HG03575 (cell line): ENCODE measurements around the gene TMEM121.

Experiments
- ATAC-seq: cut with Tn5 transposase; IDR thresholded peaks from one replicate; pipeline ENCODE4 v1.9.1; 2021; ENCODE audit not compliant: unreplicated experiment, insufficient number of reproducible peaks, low FRiP score; ENCODE audit errors: extremely low read depth

The TMEM121 gene

DNA sequence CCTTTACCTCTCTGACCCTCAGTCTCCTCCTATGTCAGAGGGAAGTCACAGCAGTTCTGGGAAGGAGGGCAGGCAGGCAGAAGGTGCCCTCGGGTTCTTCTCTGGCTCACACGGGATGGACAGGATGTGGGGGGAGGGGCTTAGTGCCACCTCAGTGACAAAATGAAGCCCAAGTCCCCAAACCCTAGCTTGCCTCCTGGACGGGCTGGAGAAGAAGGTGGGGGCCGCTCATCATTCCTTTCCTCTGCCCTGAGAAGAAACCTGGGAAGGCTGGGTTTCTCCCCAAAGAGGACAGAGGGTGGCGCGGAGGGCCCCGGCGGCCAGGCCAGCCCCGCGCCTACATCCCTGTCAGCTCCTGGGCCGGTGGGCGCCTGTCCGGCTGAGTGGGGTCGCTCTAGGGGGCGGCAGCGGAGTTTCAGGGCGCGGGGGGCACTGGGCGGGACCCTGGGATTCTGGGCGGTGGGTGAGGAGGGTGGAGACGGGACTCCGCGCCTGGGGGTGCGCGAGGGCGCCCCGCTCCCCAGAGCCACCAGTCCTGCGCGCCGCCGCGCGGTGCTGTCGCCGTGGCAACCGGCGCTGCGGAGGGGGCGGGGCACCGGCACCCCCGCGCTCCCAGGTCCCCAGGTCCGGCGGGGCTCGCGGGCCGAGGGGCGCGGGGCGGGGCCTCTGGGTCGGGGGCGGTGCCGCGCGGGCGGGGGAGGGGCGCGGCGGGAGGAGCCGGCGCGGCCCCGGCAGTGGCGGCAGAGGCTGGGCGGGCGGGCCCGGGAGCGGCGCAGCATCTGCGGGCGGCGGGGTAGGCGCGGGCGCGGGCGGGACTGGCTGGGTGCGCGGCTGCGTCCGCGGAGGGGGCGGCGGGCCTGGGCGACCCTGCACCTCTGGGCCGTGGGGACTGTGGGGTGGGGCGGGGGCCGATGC lies at the start of gene TMEM121:
TSS of gene TMEM121 (plus strand) at position 723 of the 915 bp plus-strand sequence. CDS start 2,252 bp downstream, outside the sequence.
- ATAC-seq, result no peak

DNA sequence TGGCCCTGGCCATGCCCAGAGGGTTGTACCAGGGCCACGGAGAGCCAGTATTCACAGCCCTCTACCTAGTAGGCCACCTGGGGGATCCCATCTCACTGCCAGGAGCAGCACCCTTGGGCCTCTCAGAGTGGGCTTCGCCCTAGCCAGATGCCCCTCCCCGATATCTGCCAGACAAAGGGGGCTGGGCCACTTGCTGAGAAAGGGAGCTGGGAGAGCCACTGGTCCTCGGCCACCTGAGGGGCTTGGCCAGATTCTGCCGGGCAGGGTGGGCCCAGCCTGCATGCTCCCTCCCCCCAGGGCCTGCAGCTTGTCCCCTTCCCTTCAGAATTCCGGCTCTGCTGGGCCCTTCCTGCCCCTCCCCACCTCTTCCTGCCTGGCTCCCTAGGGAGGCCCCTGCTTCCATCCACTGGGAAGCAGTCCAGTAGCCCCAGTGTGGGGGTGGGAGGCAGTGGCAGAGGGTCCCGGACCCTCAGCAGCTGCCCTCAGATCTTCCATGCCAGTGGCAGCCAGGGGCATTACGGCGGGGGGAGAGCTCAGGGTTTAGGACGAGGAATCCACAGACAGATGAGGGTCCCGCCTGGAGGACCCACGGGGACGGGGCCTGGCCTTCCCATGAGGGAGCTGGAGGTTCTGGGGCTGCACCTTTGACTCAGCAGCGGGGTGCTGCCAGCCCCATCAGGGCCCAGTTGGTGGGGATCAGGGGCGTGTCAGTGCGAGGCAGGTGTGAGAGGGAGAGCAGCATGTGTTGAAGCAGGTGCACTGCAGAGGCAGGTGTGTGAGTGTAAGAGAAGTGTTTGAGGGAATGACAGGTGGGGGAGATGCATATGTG lies 49.3 kb upstream of the TMEM121 start:
- no peak for ATAC-seq

DNA sequence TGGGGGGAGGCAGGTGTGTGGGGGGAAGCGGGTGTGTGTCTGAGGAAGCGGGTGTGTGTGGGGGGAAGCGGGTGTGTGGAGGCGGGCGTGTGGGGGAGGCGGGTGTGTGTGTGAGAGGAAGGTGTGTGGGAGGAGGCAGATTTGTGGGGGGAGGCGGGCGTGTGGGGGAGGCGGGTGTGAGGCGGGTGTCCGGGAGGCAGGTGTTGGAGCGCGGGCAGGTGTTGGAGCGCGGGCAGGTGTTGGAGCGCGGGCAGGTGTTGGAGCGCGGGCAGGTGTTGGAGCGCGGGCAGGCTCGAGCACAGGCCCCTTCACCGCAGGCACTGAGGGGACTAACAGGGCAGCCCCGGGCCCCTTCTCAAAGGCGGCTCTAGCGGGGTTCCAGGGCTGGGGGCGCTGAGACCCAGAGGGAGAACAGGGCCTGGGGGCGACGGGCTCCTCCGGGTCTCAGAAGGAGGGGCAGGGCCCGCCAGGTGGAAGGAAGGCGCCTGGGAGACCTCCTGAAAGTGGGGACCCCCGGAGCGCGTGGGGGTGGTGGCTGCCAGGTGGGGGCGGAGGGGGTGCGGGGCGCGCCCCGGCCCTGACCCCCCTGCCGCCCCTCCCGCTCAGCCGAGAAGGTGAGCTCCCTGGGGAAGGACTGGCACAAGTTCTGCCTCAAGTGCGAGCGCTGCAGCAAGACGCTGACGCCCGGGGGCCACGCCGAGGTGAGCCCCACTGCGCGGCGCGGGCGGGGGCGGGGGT lies 48.6 kb upstream of the TMEM121 start:
- ATAC-seq, result no peak

DNA sequence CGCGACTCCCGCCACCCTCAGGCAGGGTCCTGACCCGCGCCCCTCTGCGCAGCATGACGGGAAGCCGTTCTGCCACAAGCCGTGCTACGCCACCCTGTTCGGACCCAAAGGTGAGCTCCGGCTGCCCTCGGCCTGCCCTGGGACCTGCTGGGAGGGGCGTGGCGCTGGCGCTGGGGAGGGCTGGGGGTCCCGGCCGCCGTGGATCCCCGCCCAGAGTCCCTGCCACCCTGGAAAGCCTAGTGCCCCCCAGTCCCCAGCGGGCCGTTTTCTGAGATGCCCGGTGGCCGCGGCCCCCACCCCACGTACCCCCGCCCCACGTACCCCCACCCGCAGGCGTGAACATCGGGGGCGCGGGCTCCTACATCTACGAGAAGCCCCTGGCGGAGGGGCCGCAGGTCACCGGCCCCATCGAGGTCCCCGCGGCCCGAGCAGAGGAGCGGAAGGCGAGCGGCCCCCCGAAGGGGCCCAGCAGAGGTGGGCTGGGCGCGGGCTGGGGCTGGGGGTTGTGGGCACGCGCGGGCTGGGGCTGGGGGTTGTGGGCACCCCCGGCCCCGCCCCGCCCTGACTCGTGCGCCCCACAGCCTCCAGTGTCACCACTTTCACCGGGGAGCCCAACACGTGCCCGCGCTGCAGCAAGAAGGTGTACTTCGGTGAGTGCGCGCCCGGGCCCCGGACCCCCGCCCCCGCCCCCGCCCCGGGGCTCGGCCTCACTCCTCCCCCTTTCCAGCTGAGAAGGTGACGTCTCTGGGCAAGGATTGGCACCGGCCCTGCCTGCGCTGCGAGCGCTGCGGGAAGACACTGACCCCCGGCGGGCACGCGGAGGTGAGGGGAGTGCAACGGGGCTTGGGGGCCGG lies 47.8 kb upstream of the TMEM121 start:
- ATAC-seq, result no peak

DNA sequence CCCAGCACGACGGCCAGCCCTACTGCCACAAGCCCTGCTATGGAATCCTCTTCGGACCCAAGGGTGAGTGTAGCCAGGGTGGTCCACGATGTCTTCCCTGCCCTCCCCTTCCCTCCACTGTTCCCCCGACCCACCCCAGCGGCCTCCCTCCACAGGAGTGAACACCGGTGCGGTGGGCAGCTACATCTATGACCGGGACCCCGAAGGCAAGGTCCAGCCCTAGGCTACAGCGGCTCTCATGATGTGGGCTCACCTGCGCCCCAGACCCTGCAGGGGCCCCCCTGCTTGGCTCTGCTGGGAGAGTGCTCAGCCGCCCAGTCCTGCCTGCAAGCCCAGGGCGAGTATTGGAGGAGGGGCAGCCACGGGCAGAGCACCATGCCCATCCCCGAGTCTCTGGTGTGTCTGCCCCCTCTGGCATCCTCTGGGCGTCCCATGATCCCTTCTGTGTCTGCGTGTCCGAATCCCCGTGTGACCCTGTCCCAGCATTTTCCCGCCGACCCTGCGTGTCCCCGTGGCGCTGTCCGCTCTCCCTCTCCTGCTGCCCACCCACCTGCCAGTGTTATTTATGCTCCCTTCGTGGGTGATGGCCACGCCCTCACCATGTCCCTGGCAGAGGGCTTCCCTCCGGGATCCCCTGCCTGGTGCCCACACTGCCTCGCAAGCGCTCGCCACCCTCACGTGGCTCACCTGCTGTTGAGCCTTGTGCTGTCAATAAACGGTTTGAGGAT lies 46.8 kb upstream of the TMEM121 start:
- ATAC-seq, result no peak

DNA sequence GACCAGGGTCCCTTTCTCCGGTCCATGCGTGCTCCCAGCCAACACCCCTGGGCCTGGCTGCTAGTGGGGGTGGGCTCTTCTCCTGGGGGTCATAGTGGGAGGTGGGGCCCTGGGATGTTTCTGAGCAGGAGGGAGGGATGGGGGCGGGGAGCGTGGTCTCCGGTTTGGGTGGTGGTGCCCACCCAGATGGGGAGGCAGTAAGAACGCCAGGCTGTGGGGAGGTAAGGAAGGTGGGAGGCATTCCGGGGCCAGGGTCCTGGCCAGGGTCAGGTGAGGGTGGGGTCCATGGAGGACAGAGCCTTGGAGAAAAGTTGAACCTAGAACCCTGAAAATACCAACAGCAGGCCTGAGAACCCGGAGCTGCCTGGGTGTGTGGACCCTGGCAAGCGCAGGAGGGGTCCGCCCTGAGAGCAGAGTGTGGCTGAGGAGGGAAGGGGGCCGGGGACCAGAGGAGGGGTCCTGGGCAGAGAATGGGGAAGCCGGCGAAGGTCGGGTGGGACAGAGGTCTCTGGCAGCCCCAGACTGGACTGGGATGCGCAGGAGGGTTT lies 46.1 kb upstream of the TMEM121 start:
- no peak for ATAC-seq

DNA sequence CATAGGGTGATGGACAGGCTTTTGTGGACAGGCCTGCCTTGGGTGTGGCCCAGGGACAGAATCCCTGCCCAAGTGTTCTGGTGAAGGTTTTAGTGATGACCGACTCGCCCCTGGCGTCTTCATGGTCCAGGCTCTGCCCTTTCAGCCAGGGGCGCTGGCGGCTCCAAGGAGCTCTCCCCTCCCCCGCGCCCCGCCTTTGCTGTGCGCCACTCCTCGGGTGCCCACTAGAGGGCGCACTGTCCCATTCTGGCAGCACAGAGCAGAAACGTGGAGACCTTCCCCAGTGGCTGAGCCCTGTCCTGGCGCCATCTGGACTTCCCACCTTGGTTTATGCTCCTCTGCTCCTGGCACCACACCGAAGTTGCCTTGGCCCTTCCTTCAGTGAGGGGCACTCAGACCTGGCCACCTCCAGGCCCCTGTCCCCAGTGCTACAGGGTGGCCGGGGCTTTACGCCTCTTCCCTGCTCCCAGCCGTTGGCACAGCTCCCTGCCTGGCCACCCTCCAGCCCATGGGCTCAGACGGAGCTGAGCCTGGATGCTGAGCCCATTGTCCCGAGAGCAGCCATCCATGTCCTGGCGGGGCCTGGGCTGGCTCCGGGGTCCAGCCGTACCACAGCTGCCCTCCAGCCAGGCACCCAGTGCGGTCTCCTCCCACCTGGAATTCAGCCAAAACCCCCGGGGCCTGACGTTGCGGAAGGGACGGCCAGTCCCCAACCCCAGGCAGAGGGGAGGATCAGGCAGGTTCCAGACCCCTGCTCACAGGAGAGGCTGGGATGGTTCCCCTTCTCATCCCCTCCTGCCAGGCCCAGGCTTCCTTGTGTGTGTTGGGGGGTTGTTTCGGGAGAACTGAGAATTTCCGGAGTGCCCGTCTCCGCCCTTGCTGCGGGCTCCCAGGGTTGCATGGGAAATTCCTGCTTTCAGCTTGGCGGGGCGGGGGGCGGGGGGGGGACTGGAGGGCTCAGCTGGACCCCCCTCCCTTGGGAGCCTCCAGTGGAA lies 45.3 kb upstream of the TMEM121 start:
- ATAC-seq, result no peak

DNA sequence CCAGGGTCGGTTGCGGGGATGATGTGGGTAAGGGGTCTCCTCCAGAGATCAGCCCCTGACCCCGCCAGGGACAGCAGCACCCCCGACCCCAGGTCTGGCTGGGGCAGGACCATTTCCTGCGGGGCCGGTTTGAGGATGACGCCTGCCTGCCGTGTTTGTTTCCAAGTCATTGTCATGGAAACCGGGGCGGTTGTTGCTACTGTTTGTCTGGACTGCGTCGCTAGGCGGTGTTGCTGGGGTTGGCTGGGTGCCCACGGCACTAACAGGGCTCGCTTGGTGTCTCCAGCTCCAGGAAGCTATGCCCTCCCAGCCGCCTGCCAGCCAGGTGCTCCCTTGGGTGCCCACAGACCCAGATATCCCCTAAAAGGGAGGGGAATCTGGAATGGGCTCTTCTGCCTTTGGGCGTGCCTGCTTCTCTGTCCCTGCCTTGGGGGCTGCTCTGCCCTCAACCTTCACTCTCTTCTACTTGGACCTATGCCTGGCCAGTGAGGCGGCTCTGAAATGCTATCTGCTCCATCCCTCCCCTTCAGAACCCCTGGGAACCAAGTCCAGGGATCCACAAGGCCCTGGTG lies 44.4 kb upstream of the TMEM121 start:
- peak; percentile 33 for ATAC-seq

DNA sequence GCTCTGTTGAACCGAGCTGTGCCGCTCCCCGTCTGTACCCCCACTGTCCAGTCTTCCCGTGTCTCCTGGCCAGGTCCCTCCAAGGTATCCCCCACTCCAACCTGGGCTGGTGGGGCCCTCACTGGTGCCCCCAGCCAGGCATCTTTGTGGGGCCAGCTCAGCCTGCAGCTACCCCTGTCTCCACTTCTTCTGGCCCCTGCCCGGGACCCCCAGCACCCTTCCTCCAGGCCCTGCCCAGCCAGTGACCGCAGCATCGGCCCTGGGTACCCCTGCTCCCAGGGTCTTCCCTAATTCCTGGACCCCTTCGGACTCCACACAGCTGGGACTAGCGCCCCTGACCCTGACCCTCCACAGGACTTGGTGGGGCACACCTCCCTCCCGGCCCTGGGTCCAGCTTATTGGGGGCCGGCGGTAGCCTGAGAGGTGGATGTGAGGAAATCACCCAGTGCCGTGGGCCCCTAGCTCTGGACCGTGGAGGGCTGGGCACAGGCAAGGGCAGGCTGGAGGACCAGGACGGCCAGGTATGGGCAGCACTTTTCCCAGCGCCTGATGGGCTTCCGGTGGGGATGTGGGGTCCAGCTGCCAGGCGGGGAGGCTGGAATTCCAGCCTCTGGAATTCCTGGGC lies 43.8 kb upstream of the TMEM121 start:
- no peak for ATAC-seq

DNA sequence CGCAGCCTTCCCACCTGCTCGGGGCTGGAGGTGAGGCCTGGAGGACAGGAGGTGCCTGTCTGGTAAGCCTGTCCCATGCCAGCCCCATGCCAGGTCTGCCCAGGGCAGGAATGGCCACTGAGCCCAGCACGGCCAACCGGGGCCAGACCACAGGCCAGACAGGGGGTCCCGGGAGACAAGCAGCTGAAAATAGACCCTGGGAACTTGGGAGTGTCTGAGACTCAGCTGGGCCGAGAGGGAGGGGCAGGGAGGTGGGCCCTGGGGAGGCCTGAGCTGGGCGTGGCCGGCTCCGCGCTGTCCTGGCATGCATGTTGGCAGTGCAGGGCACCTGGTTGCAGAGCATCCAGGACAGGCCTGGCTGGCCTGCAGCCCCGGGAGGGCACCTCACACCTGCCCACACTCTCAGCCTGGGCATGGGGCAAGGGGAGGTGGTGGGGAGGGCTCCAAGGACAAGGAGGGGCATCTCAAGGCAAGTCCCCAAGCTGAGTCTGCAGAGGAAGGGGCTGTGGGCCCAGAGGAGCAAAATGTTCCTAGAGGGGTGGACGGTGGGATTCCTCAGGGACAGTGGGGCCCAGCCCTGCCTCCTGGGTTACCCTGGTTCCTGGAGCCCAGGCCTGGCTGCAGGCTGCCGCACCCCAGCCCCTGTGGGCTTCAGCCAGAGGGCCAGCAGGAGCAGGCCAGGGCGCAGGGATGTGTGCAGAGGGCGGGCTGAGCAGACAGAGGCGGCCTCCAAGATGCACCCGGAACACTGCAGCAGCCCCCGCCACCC lies 42.9 kb upstream of the TMEM121 start:
- ATAC-seq, result no peak

DNA sequence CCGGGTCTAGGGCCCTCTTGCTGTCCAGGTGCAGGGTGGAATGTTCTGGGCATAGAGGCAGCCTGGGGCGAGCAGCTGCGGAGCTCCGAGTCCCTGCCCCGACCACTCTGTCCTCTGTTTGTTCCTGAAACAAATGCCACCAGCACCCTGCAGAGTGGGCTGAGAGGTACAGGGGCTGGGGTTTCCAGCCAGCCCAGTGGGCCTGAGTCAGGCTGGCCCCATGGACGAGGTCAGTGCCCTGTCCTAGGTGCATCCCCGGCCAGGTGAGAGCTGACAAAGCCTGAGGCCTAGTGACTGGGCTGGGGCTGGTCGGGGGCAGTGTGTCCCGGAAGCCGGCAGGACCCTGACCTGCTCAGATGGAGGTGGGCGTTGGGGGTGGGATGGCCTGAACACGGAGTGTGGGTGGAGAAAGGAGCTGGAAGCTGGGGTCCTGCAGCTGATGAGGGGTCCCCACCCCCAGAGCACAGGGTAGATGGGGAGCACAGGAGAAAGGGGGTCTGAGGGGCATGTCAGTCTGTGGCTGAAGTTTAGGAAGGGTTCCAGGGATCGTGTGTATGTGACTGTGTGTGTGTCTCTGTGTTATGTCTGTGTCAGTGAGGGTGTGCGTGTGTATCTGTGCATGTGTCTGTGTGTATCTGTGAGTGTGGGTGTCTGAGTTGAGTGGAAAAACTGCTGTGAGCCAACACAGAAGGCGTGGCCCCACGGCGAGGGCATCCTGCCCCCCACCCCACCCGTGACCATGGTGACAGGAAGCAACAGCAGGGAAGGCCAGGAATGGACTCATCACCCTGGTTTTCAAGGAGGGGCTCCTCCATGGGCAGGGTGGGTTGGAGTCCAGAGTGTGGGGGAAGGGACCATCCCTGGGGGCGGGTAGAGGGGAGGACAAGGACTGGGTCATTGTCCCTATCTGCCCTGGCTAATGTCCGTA lies 42.0 kb upstream of the TMEM121 start:
- ATAC-seq, result no peak

DNA sequence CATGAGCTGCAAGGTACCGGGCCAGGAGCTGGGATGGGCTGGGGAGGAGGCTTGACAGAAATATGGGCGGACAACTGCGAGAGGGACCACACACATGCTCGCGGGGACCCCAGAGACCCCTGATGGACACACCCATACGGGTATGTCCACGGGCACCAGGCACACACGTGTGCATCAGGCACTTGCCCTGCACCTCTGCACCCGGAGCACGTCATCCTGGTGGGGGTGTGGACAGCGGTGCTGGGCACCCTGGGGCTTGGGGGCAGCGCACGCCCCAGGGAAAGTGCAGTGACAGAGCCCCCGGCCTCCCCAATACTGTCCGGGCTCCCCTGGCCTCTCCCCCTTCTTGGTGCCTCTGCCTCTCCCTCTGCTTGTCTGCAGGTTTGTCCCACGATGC lies 41.4 kb upstream of the TMEM121 start:
- ATAC-seq, result no peak

DNA sequence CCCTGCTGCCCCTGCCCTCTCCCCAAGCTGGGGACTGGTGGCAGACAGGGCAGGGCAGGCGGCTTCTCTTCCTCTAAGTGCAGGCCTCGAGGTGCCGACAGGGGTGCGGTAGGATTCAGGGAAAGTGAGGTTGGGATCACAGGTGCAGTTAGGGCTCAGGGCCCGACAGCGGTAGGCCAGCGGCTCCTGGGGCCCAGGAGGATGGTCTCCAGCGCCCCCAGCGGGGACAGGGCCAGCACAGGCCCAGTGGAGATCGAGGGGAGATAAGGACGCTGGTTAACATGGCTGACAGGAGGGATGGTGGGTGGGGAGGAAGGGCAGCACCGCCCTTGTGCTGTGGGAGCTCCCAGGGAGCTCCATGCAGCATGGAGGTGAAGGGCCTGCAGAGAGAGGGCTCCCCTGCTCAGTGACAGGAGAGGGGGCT lies 40.6 kb upstream of the TMEM121 start:
- no peak for ATAC-seq
